Lung microvascular endothelial cell (primary cell): ENCODE results near the gene FBF1. TPM values are rescaled to one million over a fixed set of nuclear protein-coding genes. Genes with fewer than 3 reads are reported as not detected.

ENCODE experiments used
- DNase-seq, 2 donors: peaks; one replicate each; pipeline versions ENCODE4 v3.0.0 to v3.0.0-alpha.2; 2010; ENCODE audit warnings: low read depth in 2 of 2
- total RNA-seq: library from RNA; depleted of rRNA; stranded (reverse); fragments of >200 nt; gene quantifications from 2 replicates; pipeline ENCODE4 v1.2.1, GENCODE V29; 2014

Gene FBF1
- total RNA-seq, 1 donor from 2014 or later = 3.8 TPM

DNA sequence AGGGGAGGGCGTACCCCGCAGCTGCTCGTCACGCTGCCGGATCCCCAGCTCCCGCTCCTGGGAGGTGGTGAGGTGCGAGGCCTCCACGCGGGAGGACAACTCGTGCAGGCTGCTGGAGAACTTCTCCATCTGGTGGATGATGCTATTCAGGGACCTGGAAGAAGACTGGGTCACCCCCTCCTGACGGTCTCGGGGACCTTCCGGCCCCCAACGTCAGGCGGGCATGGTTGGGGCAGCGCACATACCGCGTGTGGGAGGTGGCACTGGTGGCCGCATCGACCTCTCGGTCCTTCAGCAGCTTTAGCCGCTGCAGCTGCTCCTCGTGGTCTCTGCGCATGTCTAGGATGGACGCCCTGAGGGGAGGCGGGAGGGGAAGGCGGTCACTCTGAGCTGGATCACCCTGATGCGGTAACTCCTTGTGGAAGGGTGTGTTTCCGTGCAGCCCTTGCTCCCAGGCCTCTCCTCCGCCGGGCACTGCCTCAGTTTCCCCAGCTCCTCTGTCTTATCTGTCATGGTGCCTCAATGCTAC, 22.9 kb downstream of the FBF1 start:
- DNase-seq = no peak

- DNase-seq = no peak
These were observed 23.5 kb downstream of the FBF1 start for GRCh38 chr17:75917141-75917916.

- no peak for DNase-seq
These were observed 25.6 kb downstream of the FBF1 start for GRCh38 chr17:75915268-75915667.

- no peak for DNase-seq
These were observed 26.1 kb downstream of the FBF1 start for GRCh38 chr17:75914643-75915267.

GRCh38 chr17:75913537-75914210, 27.2 kb downstream of the FBF1 start:
- DNase-seq = no peak

- no peak for DNase-seq
These were observed 30.1 kb downstream of the FBF1 start for GRCh38 chr17:75910699-75911098.

DNA sequence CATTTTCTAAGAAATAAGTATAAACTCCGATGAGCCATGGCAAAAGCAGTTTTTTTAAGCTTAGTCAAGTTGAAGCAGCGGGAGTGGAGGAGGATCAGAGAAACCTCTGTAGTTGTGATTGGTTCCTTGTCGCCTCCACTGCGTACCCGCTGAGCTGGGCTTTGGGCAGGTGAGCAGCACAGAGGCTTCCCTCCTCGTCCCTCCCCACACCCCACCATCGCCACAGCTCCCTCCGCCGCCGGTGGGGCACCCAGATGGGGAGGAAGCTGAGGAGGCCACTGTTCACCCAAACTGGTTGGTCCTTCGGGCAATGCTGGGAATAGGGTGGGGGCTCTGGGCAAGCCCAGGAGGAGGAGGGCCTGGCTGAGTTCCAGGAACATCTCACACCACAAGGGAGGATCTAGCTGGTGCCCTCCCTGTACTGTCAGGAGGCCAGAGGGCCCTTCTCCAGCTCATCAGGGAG, 31.0 kb downstream of the FBF1 start:
- DNase-seq = no peak

DNA sequence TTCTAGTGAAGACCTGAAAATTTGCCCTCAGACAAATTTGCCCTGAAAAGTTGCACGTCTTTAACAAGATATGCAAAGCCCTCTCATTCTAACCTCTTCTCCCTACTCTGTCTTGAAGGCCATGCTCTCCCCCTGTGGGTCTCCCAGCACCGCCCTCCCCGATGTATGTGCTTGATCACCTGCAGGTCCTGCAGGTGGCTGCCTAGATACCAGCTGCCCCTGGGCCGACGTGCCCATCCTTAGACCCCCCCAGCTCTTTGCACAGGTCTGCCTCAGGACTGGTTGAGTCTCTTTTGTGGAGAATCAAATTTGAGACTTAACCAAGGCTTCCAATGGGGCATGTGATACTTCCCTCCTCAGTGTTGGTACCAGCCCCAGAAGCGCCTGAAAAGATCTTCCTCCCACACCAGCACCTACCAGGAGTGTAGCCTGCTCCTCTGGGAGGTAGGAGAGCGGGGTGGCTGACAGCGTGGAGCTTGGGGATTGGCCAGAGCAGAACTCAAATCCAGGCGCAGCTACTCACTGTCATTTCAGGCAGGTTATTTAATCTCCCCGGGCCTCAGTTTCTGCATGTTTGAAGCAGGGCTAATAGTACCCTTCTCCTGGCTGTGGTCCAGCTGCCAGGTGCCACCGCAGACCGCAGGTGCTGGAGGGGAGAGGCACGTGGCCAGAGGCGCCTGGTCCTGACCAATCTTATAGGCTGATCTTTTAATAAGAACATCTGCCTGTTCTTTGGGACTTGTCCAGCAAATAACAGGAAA, 31.6 kb downstream of the FBF1 start:
- DNase-seq = no peak

DNA sequence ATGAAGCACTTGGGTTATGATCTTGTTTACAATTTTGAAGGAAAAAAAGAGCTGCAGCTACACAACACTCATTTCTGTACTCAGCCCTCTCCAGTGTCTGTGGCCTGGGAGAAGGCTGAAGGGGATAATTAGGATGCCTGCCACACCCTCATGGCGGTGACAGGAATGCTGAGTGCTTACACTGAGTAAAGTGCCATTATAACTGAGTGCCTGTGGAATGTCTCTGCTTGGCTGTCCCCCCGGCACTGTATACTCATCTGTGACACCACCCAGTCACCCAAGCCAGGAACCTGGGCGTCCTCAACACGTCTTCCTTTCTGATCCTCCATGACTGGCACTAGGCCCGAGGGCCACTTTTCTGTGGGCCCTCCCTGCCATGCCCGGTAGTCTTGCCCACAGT, 32.6 kb downstream of the FBF1 start:
- no peak for DNase-seq

- DNase-seq = no peak
These were observed 34.5 kb downstream of the FBF1 start for GRCh38 chr17:75906143-75906884.

- DNase-seq = peak; percentile 96 to 98
These were observed 35.9 kb downstream of the FBF1 start, which contains the start of gene MRPL38 for GRCh38 chr17:75904749-75905521. Gene MRPL38, minus strand, starts transcription at chr17:75904884. Its CDS starts 9 bp downstream, at chr17:75904875.

- DNase-seq = no peak
These were observed 38.4 kb downstream of the FBF1 start for GRCh38 chr17:75902406-75902805.

DNA sequence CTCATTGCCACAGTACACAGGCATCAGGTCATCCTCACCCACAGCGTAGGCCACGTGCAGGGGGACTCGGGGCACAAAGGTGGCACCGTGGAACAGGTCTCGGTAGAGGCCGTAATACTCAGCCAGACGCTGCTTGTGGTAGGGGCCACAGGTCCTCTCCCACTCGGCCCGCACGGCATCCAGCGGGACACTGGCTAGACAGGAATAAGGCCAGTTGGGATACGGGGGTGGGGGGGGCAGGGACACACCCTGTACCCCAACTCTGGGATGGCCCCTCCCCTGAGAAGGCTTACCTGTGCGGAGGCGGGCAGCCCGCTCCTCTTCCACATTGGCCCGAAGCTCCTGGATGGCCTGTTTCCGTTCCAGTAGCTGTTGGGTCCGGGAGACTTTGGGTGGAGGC, 39.1 kb downstream of the FBF1 start:
- no peak for DNase-seq

DNA sequence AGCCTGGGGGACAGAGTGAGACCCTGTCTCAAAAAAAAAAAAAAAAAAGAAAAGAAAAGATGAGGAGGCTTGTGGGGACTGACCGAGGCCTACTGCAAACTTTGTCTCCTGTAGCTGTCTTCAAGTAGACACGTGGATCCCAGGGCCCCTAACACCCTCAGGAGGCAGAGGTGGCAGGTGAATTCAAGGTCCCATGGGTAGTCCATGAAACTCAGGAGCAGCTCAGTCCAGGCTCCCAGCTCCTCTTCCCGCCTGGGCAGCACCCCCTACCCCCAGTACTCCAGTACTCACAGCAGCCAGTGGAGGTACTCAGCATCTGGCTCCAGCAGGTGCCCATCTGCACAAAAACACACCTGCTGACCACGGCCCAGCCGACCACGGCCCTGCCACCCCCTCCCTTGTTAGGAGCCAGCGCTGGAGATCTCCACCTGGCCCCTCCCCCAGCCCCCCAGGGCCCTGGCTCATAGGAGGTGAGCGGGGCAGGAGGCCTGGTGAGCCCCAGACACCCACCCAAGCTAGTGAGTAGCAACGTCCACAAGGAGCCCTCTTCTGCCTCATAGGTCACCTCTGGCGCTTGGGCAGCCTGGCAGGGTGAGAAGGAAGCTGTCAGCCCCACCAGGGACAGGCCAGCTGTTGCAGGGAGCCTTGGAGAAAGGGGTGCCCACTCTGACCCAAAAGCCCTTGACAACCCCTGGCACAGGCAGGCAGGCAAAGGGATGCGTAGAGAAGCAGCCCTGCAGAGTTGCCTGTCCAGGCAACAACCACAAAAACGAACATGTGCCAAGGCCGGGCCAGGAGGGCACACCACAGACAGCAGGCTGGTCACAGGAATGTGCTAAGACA, 39.9 kb downstream of the FBF1 start:
- no peak for DNase-seq

DNA sequence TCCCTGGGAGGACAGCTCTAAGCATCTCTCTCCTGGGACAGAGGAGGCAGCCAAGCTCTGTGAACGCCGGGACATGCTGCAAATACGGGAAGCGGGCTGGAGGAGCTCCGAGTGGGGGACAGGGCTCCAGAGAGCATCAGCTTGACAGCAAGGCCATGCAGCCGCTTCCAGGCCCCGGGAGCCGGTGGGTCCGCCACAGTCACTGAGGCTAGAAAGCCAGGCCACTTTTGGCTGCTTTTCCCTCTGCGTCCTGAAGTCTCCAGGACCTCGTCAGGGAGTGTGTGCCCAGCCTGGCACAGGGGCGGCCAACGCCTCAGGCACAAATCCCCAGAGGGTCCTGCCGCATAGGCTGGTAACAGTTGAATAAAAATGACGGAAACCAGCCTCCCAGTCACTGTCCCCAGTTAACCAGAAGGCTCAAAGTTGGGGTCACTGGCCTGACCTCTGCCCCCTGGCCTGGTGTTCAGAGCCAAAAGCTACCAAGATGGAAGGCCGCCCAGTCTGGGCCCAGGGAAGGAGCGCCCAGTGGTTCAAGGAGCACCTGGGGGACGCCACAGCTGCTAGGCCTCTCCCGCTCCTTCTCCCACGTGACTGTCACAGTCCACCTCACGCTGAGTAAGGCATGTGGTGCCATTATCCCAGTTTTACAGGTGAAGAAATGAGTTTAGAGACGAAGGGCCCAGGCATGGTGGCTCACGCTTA, 40.9 kb downstream of the FBF1 start:
- DNase-seq = no peak

GRCh38 chr17:75899353-75899752, 41.5 kb downstream of the FBF1 start:
- DNase-seq = no peak

DNA sequence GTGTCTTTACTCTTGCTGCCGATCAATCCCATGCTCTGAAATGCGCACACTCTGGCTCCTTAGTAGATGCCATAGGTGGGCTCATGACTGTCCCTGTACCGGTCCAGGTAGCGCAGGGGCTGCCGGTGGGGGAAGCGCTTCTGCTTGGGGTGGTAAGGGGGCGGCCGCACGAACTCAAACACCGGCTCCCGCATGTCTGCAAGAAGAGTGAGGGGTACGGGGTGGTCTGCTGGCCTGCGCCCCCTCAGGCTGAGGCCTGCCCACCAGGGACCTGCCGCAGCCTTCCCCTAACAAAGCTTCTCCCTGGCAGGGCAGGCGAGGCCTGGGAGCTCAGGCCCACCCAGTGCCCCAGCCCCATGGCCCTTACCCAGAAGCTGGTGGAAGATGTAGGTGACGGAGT, 42.1 kb downstream of the FBF1 start:
- no peak for DNase-seq

GRCh38 chr17:75898065-75898464, 42.8 kb downstream of the FBF1 start:
- no peak for DNase-seq
